GM12873 (cell line): ENCODE results near the gene TIPRL.
A peak's percentile ranks its signal among the peaks of the same experiment; 100 is the strongest.

Source experiments
- TF ChIP-seq, protein P1 (sequence below): IDR thresholded peaks from 2 replicates; pipeline ENCODE4 v1.5.1; 2012; ENCODE audit warnings: low read depth, mild to moderate bottlenecking, moderate library complexity, low read length, control low read depth; ENCODE audit not compliant: insufficient read depth; ENCODE audit errors: missing control alignments

Gene TIPRL

DNA sequence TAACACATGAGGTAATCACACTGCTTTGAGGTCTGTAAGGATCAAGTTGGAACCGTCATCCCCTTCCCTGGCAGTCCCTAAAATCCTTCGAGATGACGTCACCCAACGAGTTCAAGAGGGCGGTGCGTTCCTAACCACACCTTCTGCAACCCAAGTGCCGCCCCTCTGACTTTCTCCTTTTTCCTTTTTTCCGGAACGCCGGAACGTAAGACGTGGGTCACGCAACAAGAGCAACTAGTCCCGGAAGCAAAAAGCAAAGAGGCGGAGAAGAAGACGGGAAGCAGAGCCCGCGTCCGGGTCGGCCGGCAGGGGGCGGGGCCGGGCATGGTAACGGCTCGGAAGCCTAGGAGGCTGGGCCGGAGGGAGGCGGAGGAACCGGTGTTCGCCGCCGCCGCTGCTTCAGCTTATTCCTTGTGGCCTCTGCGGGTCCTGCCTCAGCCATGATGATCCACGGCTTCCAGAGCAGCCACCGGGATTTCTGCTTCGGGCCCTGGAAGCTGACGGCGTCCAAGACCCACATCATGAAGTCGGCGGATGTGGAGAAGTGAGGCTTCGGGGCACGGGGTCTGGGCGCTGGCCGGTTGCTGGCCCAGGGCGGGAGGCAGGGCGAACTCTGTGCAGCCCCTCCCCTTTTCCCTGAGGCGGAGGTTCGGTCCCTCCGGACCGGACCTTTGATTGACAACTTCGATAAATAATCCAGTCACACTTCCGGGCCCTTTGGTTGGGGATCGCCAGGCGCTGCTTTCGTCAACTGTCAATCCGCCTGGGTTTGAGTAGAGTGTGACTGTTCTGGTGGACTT, at the start of gene TIPRL:
Gene TIPRL (plus strand): TSS at position 325 of the 800 bp plus-strand sequence. CDS start 116 bp downstream, at position 441.
- TF ChIP-seq, protein P1, sequence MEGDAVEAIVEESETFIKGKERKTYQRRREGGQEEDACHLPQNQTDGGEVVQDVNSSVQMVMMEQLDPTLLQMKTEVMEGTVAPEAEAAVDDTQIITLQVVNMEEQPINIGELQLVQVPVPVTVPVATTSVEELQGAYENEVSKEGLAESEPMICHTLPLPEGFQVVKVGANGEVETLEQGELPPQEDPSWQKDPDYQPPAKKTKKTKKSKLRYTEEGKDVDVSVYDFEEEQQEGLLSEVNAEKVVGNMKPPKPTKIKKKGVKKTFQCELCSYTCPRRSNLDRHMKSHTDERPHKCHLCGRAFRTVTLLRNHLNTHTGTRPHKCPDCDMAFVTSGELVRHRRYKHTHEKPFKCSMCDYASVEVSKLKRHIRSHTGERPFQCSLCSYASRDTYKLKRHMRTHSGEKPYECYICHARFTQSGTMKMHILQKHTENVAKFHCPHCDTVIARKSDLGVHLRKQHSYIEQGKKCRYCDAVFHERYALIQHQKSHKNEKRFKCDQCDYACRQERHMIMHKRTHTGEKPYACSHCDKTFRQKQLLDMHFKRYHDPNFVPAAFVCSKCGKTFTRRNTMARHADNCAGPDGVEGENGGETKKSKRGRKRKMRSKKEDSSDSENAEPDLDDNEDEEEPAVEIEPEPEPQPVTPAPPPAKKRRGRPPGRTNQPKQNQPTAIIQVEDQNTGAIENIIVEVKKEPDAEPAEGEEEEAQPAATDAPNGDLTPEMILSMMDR, result peak; percentile 61

DNA sequence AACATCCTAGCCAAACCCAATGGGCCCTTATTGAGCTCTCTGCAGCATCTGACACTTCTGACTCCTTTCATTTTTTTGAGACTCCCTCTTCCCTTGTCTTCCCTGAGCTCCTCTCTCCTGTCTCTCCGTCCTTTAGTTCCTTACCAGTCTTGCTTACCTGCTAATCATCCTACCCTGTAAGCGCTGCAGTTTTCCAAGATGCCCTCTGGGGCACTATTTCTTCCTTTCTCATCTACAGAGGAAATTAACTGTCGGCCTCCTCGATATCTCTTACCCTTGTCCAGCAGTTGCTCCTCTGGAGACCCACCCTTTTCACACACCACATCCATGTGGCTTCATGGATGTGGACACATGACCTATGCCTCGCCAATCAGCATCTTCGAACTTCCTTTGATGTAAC, 48.8 kb upstream of the TIPRL start:
- TF ChIP-seq, protein P1, result no peak

DNA sequence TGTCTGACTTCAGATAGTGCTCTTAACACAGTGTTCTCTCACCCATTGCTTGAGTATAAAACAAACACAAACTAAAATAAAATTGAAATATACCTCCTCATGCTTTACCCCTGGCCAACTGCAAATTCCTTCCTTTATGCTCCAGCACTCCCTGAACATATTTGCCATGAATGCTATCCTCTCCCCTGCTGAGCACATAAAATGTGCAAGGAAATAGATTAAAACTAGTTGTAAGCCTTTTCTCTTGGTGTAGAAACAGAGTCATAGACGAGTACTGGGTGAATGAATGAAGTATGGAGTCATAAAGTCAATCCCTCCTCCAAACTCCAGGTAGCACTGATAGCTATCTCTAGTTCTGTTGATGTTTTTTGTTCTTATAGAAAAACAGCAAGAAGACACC, 44.6 kb upstream of the TIPRL start:
- TF ChIP-seq, protein P1, result no peak

DNA sequence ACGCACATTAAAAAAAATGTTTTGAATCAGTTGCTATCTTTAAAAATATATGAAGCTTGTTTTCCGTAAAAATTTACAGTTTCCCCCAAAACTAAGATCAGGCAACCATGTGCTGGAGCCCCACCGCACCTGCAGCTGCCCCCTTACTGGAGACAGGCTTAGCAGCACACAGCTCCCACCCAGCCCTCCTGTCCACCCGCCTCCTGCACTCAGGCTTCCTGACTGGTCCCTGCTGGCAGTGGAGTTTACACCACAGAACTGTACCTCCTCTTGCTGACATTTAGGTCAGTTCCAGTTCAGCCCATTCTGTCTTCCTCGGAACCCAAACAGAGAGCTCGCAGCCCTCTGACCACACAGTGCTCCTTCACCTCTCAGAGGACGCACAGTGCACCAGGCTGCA, 44.1 kb upstream of the TIPRL start:
- TF ChIP-seq, protein P1, result no peak

DNA sequence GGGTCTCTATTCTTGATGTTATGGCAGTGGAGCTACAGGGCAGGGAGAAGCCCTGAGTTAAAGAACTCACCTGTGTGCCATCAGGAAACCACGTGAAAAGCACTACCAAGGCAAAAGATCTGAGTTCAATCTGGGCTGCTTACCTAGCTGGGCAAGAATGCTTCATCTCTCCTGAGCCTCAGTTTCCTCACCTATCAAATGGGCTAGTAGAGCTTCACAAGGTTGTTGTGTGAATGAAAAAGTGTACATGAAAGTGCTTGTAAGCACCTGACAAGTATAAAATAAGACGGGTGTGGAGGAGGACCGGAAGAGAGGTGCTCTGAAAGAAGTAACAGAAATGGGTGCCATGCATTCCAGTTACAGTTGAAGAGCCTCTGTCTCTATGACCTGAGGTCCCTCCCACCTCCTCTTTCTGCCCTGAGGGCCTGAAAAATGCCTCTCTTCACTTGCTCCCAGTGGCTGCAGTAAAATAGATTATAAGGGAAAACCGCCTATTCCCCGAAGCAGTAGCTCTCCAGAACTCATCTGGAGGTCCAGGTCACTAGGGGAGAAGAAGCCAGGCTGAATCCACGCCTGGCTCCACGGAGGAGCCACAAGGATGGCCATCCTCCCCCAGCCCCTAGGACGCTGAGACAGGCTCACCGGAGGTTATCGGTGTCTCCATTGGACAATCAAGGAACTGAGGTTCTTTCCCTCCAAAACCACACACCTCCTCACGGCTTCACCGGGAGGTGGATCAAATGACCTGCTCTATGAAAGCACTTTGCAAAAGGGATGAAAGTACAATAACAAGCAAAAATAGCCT, 43.4 kb upstream of the TIPRL start:
- TF ChIP-seq, protein P1, result no peak

DNA sequence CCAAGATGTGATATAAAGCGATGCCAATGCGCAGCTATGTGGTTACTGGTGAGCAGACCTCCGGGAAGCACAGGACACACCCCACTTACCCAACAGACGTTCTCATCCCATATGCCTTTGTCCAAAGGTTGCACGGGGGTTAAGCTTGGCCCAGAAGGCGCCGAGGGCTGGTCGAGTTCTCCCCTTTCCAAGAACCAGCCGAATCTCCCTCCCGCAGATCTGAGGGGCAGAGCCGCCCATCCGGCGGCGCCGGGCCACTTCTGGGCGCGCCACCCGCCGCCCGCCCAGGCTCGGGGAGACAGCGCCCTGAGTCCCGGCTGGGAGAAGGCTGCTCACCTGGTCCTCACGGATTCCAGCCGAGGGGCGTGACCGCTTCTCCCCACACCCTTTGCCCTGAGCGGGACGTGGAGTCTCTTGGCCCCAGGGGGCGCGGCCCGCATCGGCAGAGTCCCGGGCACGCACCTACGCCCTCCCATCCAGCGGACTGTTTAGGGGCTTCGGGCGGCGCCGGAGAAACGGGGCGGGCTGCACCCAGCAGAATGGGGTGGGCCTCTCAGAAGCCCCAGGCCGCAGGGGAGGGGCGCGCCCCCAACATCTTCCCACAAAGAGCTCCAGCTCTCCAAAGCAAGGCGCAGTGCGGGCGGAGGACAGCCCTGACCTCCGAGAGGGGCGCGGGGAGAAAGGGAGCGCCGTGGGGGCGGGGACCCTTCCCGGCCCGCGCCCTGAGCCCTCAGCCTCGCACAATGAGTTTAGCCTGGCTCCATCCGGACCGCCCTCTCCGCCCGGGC, 42.6 kb upstream of the TIPRL start:
- TF ChIP-seq, protein P1, result no peak
